ENCODE data around the gene DHX16. TPM values are rescaled to one million over a fixed set of nuclear protein-coding genes. Genes with fewer than 3 reads are reported as not detected.
"Not testable (repeated sequence)": the region's sequence is repeated elsewhere in the genome, so short reads cannot be mapped to it uniquely, and the experiment has no call there.

Gene DHX16
- total RNA-seq (ENCODE audit: unreplicated experiment) = 38.5 TPM
- long read RNA-seq, transcript DHX16-202 (20 exons, 3,445 nt) = major isoform, 10 of 15 reads
- long read RNA-seq, partial matches to known transcripts = 4 of 15 reads
- long read RNA-seq, other reads (novel, unspliced or antisense) = 1 of 15 reads

- peak; percentile 97 for DNase-seq (ENCODE audit: low spot score)
- Mint-ChIP-seq H3K27me3 (ENCODE audit: unreplicated experiment) (peaks cover 2% of the 10 kb centered on the region), H3K27ac (ENCODE audit: unreplicated experiment) (peak within 1 kb of the TSS; percentile 95), H3K4me1 (ENCODE audit: unreplicated experiment) (peaks cover 29% of the 10 kb centered on the region), H3K9me3 (ENCODE audit: unreplicated experiment) (no peaks in the 10 kb centered on the region), H3K4me3 (ENCODE audit: unreplicated experiment) (peak within 1 kb of the TSS; percentile 93), H3K36me3 (ENCODE audit: low read depth, unreplicated experiment) (peaks cover 26% of the 10 kb centered on the region)
- TF ChIP-seq CTCF (IDR thresholded peaks at IDR 0.05; ENCODE audit: unreplicated experiment) = peak; percentile 93
These were observed at the start of gene DHX16 for GRCh38 chr6:30672445-30673253. Gene DHX16 (minus strand): TSS chr6:30673006. CDS start chr6:30672841, 165 bp downstream.

GRCh38 chr6:30722025-30722279, 49.1 kb upstream of the DHX16 start:
- peaks cover 22% of the 10 kb centered on the region for H3K27me3 Mint-ChIP-seq (ENCODE audit: unreplicated experiment)
- H3K27ac Mint-ChIP-seq (ENCODE audit: unreplicated experiment) = peak overlapping the region; percentile 53
- not testable (repeated sequence) for DNase-seq (ENCODE audit: low spot score); H3K9me3 Mint-ChIP-seq (ENCODE audit: unreplicated experiment)
- peaks cover 54% of the 10 kb centered on the region for H3K36me3 Mint-ChIP-seq (ENCODE audit: low read depth, unreplicated experiment)
- H3K4me1 Mint-ChIP-seq (ENCODE audit: unreplicated experiment) = peaks cover 51% of the 10 kb centered on the region
- H3K4me3 Mint-ChIP-seq (ENCODE audit: unreplicated experiment) = peak overlapping the region; percentile 99

- Mint-ChIP-seq H3K36me3 (ENCODE audit: low read depth, unreplicated experiment) (peaks cover 54% of the 10 kb centered on the region), H3K4me3 (ENCODE audit: unreplicated experiment) (peak overlapping the region; percentile 99), H3K9me3 (ENCODE audit: unreplicated experiment) (no peaks in the 10 kb centered on the region), H3K4me1 (ENCODE audit: unreplicated experiment) (peaks cover 55% of the 10 kb centered on the region), H3K27ac (ENCODE audit: unreplicated experiment) (peak overlapping the region; percentile 98), H3K27me3 (ENCODE audit: unreplicated experiment) (peaks cover 22% of the 10 kb centered on the region)
- DNase-seq (ENCODE audit: low spot score) = peak; percentile 95
- peak; percentile 34 for TF ChIP-seq CTCF (IDR thresholded peaks at IDR 0.05; ENCODE audit: unreplicated experiment)
These were observed 48.6 kb upstream of the DHX16 start for GRCh38 chr6:30721198-30722024.

GRCh38 chr6:30720738-30721197, 48.0 kb upstream of the DHX16 start:
- Mint-ChIP-seq H3K27me3 (ENCODE audit: unreplicated experiment) (peaks cover 22% of the 10 kb centered on the region), H3K4me3 (ENCODE audit: unreplicated experiment) (peak overlapping the region; percentile 99), H3K36me3 (ENCODE audit: low read depth, unreplicated experiment) (peaks cover 54% of the 10 kb centered on the region), H3K4me1 (ENCODE audit: unreplicated experiment) (peaks cover 56% of the 10 kb centered on the region), H3K27ac (ENCODE audit: unreplicated experiment) (peak overlapping the region; percentile 98), H3K9me3 (ENCODE audit: unreplicated experiment) (no peaks in the 10 kb centered on the region)
- TF ChIP-seq CTCF (IDR thresholded peaks at IDR 0.05; ENCODE audit: unreplicated experiment) = no peak
- DNase-seq (ENCODE audit: low spot score) = peak; percentile 56

- H3K36me3 Mint-ChIP-seq (ENCODE audit: low read depth, unreplicated experiment) = peaks cover 51% of the 10 kb centered on the region
- peak within 1 kb of the TSS; percentile 98 for H3K27ac Mint-ChIP-seq (ENCODE audit: unreplicated experiment)
- H3K4me3 Mint-ChIP-seq (ENCODE audit: unreplicated experiment) = peak within 1 kb of the TSS; percentile 99
- H3K4me1 Mint-ChIP-seq (ENCODE audit: unreplicated experiment) = peaks cover 53% of the 10 kb centered on the region
- no peaks in the 10 kb centered on the region for H3K9me3 Mint-ChIP-seq (ENCODE audit: unreplicated experiment)
- no peak for TF ChIP-seq CTCF (IDR thresholded peaks at IDR 0.05; ENCODE audit: unreplicated experiment)
- H3K27me3 Mint-ChIP-seq (ENCODE audit: unreplicated experiment) = peaks cover 18% of the 10 kb centered on the region
- peak; percentile 96 for DNase-seq (ENCODE audit: low spot score)
These were observed 47.3 kb upstream of the DHX16 start, which contains the start of gene TUBB for GRCh38 chr6:30719791-30720737. Gene TUBB (plus strand): TSS chr6:30720352. CDS start chr6:30720507, 155 bp downstream.

All from endothelial cell (in vitro differentiated cells).